ENCODE results near the gene CDKN2AIPNL. TPM values are rescaled to one million over a fixed set of nuclear protein-coding genes. Genes with fewer than 3 reads are reported as not detected.

The CDKN2AIPNL gene, protein sequence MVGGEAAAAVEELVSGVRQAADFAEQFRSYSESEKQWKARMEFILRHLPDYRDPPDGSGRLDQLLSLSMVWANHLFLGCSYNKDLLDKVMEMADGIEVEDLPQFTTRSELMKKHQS
- total RNA-seq (ENCODE audit: insufficient read depth, low replicate concordance): 29.1 TPM

DNA sequence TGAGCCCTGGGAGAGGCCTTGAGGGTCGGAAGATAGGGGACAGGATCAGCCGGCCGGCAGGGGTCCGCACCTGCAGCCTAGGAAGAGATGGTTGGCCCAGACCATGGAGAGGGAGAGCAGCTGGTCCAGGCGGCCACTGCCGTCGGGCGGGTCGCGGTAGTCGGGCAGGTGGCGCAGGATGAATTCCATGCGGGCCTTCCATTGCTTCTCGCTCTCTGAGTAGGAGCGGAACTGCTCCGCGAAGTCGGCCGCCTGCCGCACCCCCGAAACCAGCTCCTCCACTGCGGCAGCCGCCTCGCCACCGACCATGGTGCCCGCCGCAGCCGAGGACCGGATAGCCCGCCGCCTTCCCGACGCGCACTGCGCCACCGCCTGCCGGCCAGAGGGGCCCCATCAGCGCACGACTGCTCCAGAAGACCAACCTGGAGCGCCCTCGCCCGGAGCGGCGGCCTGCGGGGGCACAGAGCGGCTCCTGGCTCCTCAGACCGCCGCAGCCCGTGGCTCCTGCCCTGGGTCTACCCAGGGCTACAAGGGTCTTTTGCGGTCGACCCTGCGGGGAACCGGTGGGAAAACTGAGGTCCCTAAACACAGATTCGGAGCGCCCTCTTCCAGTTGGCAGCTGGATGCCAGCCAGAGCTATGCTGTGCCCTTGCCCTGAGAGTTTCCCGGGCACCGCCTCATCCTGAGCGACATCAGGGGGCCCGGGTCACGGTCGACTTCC, at the start of gene CDKN2AIPNL:
Gene CDKN2AIPNL, minus strand, starts transcription at position 336 of the 721 bp plus-strand sequence. Its CDS starts 27 bp downstream, at position 309.
- peak; percentile 90 for DNase-seq (ENCODE audit: low spot score)

DNA sequence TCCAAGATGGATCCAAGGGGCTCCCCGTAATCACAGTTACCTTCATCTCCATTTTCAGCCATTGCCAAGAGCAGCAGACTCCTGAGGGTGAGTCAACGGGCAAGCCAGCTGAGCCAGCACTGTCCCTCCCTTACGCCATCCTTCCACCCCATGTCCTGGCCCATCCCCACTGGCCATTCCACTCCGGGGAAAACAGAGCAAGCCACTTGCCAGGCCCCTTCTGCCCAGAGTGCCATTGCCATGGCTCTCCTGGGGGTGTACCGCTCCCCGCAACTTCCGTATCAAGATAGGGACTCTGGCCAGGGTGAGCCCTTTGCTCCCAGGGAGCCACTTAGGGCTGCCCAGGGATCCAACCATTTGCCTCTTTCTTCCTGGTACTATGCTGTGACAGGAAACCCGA, 48.9 kb upstream of the CDKN2AIPNL start:
- DNase-seq (ENCODE audit: low spot score): no peak

DNA sequence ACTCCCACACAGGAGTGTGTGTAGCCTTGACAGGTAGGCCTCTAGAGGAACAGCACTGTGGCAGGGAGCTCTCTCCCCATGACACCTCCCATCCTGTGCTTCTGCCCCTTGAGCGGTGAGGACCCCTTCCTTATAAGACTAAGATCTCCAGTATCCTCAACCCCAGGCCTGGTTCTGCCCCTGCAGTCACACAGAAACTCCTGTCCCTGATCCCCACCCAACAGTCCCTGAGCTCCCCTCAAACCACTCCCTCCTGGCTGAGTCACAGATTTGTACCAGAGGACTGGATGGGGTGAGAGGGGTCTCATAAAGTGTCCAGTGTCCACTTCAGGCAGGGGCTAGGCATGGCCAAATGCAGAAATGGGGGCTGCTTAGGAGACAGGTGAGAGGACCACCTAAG, 47.8 kb upstream of the CDKN2AIPNL start:
- DNase-seq (ENCODE audit: low spot score): no peak

DNA sequence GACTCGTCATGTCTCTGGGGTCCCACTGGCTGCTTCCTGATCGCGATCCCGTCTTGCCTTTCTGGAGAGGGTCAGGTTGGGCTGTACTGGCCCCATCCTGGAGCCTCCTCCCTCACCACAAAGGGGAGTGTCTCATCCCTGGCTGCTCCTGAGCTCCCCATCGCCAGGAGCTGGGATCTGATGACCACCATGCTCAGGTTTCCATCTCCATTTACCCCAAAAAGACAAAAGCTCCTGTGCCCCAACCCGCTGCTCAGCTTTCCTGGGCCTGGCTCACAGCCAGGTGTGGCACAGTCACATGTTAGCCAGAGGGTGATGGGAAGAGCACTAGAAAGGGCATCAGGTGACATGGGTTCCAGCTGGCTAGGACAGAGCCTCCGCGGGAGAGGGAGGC, 47.3 kb upstream of the CDKN2AIPNL start:
- DNase-seq (ENCODE audit: low spot score): no peak

DNA sequence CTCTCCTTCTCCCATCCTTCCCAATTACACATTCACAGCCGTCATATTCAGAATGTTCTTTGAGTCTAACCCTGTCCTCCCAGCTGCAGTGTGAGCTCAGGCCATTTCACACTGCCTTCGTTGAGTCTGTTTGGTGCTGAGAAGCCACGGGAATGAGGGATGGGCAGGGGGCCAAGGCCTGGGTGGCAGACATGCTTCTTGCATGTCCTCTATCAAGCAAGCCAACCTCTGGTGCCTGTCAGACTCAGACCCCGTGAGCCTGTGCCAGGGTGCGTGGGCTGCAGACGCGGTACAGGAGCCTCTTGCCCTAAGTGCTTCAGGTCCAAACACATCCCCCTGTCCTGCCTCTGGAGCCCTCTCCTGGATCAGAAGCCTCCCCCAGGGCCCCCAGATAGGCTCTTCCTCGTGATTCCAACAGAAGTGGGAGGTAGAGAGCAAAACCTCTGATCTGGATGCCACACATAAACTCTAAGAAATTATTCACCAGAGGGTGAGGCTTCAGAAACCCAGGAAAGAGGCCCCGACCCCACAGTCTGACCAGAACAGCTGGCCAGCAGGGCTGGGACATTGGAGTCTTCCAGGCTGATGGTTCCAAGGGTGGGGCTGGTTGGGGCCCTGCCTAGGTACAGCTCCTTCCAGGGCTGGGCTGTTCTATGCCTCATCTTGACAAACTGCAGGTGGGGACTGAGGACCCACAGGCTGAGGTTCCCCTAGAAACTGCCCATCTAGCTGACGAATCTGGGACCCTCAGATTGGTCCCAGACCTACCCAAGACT, 46.7 kb upstream of the CDKN2AIPNL start:
- peak; percentile 55 for DNase-seq (ENCODE audit: low spot score)

DNA sequence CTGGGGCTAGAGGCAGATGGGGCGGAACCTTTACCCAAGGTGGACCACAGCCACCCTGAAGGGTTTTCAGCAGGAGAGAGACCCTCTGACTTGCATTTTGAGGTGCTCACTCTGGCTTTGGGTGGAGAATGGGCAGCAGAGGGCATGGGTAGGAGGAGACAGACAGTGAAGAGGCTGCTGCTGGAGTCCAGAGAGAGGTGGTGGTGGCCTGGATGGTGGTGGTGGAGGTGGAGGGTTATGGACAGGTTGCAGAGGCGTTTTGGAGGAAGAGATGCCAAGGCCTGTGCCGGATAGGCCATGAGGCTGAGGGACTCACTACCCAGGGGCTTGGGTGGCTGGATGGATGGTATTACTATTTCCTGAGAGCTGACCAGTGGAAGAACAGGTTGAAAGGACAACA, 46.1 kb upstream of the CDKN2AIPNL start:
- no peak for DNase-seq (ENCODE audit: low spot score)

DNA sequence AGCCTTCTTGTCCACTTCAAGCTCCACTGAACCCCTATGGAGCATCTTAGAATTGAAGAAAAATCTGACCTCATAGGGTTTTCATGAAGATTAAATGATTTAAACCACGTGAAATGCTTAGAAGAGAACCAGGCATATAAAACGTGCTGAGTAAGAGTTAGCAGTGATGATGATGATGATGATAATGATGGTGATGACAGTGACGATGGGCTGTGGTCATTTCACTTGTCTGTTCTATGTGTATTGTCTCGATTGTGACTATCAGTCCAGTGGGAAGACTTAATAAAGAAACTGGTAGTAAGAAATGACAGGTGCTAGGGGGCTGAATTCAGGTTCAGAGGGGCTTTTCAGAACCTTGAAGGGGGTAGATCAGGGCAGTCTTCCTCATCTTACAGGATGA, 45.1 kb upstream of the CDKN2AIPNL start:
- DNase-seq (ENCODE audit: low spot score): no peak

DNA sequence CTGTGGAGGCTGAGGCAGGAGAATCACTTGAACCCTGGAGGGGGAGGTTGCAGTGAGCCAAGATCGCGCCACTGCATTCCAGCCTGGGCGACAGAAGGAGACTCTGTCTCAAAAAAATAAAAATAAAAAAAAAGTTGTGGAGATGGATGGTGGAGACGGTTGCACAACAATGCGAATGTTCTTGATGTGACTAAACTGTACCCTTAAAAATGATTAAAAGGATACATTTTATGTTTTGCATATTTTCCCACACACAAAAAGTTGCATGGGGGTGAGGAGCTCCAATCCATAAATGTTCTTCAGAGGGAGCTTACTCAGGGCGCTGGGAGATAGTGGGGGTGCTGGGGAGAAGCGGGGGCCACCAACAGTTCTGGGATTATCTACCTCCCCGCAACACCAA, 43.8 kb upstream of the CDKN2AIPNL start:
- DNase-seq (ENCODE audit: low spot score): no peak

DNA sequence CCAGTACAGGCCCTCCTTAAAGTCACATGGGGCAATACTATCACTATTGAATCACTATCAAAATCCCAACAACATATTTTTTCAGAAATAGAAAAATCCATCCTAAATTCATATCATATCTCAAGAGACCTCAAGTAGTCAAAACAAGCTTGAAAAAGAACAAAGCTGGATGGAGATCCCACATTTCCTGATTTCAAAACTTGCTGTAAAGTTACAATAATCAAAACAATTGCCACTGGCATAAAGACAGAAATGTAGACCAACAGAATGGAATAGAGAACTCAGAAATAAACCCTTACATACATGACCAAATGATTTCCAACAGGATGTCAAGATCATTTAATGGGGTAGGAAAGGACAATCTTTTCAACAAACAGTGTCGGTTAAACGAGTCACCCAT, 41.3 kb upstream of the CDKN2AIPNL start:
- DNase-seq (ENCODE audit: low spot score): no peak

DNA sequence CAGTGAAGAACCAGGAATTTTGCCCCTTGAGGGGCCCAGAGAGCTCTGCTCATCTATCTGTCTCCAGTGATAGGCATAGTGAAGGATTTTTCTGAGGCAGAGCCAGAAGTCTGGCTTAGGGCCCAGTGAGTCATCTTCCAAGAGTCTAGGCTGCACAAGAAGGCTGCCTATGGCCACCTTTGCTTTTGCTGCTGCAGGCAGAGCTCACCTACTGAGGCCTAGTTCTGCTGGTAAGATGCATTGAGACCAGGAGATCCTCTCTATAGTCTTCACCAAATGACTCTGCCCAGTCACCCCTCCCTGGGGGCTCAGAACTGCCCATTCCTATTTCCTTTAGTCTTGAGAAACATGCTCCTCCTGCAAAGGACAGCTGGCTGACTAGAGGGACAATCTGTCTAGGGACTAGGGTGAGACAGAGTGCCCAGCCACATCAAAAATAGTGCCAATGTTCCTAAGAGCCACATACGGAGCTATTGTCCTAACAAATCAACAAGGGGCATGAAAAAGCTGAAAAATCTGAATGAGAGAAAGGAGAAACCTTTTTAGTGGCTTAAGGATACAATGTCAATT, 40.3 kb upstream of the CDKN2AIPNL start:
- DNase-seq (ENCODE audit: low spot score): peak; percentile 96

DNA sequence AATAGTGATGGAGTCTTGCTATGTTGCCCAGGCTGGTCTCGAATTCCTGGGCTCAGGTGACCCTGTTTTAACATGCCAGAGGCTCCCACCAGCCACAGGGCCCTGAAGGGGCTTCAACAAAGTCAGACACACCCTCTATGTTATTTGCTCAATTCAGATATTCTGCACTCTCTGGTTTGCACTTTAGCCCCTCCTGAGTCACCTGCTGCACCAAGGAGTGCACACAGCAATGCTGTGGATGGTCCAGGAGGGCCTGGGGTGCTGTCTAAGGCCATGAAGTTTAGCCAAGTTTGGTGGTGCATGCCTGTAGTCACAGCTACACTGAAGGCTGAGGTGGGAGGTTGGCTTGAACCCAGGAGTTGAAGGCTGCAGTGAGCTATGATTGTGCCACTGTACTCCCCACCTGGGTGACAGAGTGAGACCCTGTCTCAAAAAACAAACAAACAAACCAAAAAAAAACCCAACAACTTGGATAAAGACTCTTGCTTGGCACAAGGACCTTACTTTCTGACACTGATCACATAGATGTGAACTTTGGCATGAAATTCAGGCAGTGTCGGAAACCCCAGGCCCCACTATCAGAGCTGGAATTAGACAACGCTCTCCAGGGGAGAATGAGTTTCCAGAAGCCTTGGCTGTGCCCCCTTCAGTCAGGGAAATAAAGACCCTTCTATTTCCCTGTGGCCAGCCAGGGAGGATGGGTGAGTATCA, 39.7 kb upstream of the CDKN2AIPNL start:
- DNase-seq (ENCODE audit: low spot score): no peak

DNA sequence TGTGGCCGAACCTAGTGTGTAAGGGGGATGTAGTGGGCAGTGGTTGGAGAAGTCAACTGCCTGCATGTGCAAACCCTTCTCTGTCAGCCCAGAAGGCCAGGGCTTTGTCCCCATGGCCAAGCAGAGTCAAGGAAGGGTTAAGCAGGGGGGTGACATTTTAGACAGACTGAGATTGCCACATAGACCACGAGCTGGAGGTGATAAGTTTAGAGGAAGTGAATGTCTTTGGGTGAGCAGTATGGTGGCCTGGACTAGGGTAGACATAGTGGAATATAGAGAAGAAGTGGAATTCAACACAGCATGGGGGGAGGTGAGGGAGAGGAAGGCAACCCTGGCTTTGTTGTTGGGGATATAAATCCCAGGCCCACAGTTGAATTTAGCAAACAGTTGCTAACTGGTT, 38.7 kb upstream of the CDKN2AIPNL start:
- DNase-seq (ENCODE audit: low spot score): no peak

DNA sequence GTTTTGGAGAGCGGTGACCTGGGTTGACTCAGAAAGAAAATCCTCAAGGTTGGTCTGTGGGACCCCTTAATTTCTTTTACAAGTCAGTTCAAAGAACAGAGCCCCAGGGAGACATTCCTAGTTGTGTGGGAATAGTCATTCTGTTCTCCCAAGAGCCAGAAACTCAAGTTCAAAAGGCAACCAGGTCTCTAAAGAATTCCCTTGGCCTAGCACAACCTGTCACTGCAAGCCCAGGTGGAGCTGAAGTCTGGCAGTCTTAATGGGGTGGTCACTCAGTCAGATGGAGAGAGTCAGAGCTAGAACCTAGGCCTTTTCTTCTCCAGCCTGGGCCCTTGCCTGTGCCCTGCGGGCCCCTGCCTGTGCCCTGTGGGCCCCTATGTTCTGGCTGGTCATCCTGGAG, 37.5 kb upstream of the CDKN2AIPNL start:
- DNase-seq (ENCODE audit: low spot score): no peak

DNA sequence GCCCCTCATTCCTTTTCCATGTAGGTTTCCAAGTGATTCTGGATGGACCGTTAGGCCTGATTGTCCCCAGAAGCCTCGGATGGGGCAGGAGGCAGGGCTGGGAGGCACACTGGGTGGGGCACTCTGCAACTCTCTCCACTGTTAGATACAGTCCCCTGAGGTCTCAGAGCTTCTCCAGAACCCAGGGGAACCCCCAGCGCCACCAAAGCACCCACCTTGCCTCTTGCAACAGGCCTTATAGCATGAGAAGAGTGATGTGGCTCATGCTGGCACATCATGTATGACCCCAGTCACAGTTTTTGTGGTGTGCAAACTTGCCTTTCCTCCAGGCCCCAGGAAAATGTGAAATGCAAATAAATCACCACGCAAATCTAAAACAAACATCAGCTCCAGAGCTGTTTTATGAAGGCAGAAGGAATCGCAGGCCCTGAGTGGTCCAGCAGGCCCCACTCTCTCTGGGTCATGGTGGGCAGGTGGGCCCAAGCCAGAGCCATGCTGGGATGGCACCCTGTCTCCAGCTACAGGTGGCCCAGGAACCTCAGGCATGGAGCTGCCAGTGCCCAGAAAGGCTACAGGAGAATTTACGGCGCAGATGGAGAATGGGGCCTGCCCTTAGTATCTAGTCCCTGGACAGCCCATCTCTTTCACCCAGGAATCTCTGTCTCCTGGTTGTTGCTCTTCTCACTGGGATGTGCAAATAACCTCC, 36.3 kb upstream of the CDKN2AIPNL start:
- no peak for DNase-seq (ENCODE audit: low spot score)

DNA sequence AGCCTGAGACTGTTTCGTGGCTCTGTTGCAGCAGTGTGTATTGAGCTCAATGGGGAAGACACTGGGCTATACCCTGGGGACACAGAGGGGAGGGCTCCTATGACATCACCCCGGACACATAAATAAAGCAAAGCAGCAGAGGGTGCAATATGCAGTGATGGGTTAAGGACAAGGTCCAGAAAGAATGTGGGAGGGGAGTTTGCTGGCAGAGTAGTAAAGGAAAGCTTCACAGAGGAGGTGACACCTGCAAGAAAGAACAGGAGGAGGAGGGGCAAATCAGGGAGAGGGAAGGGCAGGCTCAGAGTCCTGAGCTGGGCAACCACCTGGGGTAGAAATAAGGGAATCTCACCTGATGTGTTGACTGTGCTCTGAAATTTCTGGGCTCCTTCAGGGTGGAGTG, 35.3 kb upstream of the CDKN2AIPNL start:
- DNase-seq (ENCODE audit: low spot score): no peak

DNA sequence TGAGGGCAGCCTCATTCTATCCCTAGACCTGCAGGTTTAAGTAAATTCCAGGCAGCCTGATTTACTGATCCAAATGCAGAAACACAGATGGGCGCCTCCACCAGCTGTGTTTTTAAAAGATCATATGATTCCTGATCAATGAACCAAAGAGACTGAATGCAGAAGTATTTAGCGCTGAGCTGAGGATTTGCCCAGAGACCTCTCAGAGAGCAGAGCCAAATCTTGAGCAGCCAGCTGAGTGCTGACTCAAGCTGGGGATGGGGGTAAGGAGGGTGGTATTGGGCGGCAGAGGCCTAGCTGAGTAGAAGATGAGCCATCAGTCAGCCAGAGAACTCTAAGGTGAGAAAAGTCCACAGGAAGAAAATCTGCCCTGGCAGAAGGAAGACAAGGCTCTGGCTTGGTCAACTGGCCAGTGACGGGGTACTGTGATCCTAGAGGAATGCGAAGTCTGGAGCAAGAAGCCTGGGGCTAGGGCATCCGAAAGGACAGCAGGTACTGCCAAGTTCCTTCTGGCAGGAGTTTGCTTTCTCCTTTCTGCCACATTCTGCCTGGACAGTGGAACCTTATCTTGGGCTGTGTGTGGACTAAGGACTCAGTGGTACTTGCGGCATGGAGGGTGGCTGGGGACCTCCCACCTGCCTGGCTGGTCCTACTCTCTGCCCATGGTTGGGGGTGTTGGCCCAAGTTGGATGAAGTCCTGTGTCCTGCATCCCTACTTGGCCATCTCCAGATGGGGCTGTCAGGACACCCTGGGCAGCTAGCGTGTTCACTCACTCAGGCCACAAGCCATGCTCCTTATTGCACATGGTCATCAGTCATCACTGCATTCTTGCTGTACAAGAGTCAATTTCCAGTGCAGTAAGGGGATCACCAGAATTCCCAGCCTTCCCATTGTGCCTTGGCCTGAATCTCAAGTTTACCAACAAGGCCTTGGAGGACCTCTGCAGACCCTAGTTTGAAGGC, 34.5 kb upstream of the CDKN2AIPNL start:
- DNase-seq (ENCODE audit: low spot score): no peak

DNA sequence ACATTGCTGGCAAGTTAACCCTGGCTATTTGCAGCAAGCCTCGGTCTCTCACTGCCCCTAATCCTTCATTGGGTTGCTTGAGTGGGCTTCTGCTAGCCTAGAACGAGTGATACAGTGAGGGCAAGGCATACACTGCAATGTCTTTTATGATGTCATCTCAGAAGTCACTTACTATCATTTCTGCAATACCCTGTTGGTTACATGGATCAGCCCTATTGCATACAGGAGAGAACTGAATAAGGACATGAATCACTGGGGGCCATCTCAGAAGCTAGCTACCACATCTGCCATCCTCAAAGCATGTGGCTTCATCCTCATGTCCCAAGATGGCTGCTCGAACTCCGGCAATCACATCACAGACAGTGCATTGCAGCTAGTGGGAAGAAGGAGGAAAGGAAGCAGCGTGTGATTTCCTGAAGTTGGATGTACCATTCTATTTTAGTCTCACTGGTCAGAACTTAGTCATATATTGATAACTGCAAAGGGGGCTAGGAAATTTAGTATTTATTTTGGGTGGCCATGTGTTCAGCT, 33.3 kb upstream of the CDKN2AIPNL start:
- no peak for DNase-seq (ENCODE audit: low spot score)

DNA sequence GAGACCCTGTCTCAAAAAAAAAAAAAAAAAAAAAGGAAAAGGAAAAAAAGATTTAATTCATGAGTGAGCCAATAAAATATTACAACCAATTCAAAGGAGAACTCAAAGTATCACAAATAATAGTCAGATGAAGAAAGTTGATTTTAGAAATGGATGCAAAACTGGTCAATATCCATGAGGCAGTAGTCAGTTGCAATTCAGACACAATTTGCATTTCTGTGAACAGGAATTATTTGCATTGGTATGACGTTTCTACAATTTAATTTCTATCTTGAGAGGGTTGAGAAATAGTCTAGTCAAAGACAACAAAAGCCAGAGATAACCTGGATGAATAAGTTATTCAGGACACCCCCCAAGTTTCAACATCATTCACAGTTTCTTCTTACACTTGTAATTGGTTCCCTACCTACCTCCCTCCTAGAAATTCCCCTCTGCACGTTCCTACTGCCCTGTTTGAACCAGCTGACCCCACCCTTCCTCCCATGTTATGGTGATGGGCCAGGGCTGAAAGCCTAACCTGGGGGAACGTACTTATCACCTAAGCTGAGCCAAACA, 28.6 kb upstream of the CDKN2AIPNL start:
- no peak for DNase-seq (ENCODE audit: low spot score)

DNA sequence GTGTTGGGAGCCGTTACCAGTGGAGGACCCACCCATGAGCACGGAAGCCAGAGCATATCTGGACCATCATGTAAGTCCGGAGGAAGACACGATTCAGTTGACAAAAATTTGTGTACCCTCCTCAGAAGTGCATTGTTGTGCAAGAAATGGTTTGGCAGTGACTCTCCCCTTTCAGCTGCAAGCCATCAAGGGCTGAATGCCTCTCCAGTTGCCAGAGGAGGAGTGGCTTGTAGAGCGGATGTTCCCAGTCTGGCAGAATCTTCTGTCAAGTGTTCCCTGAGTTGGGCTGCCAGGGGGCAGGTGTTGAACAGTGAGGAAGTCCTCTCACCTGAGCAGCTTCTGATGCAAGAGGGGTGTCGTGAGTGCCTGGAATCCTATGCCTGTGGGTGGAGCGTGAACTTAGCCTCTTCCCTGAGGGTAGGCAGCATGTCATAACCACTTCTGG, 27.6 kb upstream of the CDKN2AIPNL start:
- DNase-seq (ENCODE audit: low spot score): peak; percentile 81

Measured in umbilical cord (tissue), 2 donors.